Subcutaneous adipose tissue (tissue), 4 donors: ENCODE results near the gene LONP1. TPM values are rescaled to one million over a fixed set of nuclear protein-coding genes. Genes with fewer than 3 reads are reported as not detected.

Experiments
- total RNA-seq, 4 donors: library from RNA; depleted of rRNA; stranded (reverse); fragments of >200 nt; gene quantifications; one replicate each; pipeline ENCODE4 v1.1.0, GENCODE V29; 2016
- TF ChIP-seq, protein P1 (sequence below): fragments of 450-650 bp; IDR thresholded peaks from one replicate; pipeline ENCODE4 v1.5.1; 2016; ENCODE audit warnings: low read depth, mild to moderate bottlenecking, control low read depth, antibody characterized with exemption, moderate library complexity

Gene LONP1
- total RNA-seq, 4 donors from 2014 or later = 38.8 to 90.4 (median 43.5) TPM

DNA sequence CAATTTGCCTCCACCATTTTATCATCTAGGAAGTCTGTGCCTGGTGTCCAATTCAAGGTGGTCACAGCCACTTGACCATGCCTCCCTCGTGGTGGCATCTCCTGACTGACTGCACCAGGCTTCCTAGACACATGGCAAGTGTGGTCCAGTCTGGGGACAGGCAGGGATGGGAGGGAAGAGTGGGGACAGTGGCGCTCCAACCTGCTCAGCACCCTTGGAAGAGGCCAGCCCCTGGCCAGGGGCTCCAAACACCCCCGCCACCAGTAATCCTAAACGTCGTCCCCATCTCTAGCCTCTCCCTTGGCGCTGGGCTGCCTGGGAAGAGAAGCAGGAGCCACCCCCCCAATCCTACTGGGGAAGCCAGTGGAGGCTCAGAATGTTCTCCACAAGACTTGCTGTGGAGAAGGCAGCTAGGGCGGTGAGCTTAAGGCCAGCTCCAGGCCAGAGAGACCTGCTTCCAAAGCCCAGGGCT, 27.2 kb downstream of the LONP1 start:
- TF ChIP-seq, protein P1, sequence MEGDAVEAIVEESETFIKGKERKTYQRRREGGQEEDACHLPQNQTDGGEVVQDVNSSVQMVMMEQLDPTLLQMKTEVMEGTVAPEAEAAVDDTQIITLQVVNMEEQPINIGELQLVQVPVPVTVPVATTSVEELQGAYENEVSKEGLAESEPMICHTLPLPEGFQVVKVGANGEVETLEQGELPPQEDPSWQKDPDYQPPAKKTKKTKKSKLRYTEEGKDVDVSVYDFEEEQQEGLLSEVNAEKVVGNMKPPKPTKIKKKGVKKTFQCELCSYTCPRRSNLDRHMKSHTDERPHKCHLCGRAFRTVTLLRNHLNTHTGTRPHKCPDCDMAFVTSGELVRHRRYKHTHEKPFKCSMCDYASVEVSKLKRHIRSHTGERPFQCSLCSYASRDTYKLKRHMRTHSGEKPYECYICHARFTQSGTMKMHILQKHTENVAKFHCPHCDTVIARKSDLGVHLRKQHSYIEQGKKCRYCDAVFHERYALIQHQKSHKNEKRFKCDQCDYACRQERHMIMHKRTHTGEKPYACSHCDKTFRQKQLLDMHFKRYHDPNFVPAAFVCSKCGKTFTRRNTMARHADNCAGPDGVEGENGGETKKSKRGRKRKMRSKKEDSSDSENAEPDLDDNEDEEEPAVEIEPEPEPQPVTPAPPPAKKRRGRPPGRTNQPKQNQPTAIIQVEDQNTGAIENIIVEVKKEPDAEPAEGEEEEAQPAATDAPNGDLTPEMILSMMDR = no peak

DNA sequence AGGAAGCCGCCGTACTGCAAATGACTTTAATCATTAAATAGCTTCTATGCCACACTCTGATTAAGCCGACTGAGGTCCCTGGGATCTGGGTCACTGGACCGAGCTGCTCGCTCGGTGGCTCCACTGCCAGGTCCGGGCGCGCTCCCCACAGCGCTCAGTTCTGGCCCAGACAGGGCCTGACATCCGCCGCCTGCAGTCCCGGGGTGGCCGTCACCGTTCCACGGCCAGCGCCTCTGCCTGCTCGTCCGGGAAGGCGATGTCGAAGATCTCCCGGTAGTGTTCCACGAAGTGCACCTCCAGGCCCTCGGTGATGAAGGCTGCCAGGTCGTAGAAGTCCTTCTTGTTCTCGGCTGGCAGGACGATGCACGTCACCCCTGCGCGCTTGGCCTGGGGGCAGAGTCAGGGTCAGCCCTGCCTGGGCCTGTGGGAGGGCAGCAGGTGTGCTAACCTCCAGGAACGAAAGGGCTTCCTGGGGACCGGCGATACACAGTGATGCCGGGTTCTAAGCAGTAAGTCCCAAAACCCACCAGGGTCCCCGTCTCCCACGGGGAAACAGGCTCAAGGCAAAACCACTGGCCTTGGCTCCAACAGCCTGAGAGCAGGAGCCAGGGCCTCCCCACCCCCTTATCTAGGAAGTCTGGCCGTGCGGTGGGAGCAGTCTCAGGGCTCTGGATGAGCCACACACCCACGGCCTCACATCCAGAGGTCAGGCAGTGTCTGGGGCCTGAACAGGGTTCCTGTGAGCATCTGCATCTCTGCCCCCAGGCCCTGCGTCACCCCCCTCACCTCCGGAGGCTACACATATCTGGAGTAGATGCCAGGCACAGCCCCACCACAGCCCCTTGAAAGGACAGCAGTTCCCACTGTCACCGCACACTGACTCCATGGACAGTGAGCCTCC, 27.9 kb downstream of the LONP1 start:
- TF ChIP-seq, protein P1 = no peak

DNA sequence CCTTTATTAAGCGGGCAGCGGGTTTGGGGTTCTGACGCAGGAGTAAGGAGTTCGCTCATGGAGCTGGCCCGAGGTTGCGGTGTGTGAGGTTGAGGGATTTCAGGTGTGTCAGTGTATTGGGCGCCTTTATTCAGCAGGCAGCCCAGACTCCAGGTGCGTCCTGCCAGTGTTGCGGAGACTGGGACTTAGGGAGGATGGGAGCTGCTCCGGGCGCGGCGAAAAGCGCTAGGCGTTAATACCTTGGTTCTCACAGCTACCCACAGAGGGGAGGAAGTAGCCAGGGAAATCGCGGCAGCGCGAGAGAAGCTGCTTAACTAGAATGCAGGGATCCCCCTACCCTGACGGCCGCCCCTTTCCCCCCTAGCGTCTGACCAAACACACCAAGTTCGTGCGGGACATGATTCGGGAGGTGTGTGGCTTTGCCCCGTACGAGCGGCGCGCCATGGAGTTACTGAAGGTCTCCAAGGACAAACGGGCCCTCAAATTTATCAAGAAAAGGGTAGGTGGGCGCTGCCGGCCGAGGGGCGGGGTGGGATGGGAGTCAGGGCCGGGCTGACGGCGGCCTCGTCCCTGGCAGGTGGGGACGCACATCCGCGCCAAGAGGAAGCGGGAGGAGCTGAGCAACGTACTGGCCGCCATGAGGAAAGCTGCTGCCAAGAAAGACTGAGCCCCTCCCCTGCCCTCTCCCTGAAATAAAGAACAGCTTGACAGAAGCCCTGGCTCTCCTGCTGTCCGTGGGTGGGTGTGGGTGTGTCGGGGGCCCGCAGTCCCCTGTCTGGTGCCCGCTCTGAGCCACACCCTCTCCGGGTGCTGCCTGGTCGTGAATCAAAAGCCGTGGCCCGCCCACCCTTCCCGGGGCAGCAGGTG, 28.8 kb downstream of the LONP1 start:
- TF ChIP-seq, protein P1 = no peak

DNA sequence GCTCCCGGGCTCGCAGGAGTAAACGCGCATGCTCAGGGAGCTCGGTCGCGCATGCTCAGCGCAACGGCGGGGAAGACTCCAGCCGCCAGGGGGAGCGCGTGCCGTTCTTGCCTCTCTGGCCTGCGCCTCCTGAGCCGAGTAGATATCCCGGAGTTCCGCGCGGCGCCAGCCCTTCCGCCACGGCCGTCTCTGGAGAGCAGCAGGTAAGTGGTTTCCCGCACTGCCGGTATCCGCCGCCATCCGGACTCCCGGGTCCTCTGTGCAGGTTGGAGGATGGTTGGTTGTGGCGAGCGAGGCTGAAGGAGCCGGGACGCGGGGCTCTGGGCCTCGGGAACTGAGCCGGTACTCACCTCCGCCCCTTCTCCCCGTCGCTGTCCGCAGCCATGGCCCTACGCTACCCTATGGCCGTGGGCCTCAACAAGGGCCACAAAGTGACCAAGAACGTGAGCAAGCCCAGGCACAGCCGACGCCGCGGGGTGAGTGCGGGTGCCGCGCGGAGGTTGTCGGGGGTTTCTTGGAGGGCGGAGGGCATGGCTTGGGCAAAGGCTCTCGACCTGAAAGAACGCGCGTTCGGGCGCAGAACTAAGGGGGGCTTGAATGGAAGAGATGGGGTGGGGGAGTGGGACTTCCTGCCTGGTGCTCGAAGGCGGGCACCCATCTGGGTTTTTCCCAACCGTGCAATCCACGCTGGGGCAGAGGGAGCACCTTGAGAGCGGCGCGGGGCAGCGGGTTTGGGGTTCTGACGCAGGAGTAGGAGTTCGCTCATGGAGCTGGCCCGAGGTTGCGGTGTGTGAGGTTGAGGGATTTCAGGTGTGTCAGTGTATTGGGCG, 29.6 kb downstream of the LONP1 start, which contains the start of gene RPL36:
RPL36 (plus strand) TSS at position 171 of the 830 bp plus-strand sequence; CDS start at position 384, 213 bp downstream.
- TF ChIP-seq, protein P1 = no peak

DNA sequence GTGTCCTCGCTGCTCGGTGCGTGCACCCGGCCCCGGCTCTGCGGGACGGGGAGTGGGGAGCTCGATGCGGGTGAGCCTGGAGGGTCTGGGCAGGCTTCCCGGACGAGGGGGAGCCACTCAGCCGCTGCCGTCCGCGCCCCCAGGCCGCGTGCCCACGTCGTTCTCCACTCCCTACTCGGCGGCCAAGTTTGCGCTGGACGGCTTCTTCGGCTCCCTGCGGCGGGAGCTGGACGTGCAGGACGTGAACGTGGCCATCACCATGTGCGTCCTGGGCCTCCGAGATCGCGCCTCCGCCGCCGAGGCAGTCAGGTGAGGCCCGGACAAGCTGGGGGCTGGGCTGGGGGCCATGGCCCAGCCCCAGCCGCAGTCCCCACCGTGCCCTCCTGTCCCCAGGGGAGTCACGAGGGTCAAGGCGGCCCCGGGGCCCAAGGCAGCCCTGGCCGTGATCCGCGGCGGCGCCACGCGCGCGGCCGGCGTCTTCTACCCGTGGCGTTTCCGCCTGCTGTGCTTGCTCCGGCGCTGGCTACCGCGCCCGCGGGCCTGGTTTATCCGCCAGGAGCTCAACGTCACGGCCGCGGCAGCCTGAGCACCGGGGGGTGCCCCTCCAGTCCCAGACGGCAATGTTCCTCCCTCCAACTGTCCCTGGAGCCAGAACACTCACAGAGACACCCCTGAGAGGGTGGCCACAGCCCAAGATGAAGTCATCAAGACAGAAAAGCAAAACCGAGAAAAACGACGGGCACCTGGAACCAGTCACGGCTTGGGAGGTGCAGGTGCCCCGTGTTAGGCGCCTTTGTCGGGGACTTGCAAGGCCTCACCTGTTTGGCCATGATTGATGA, 32.4 kb downstream of the LONP1 start:
- TF ChIP-seq, protein P1 = no peak

DNA sequence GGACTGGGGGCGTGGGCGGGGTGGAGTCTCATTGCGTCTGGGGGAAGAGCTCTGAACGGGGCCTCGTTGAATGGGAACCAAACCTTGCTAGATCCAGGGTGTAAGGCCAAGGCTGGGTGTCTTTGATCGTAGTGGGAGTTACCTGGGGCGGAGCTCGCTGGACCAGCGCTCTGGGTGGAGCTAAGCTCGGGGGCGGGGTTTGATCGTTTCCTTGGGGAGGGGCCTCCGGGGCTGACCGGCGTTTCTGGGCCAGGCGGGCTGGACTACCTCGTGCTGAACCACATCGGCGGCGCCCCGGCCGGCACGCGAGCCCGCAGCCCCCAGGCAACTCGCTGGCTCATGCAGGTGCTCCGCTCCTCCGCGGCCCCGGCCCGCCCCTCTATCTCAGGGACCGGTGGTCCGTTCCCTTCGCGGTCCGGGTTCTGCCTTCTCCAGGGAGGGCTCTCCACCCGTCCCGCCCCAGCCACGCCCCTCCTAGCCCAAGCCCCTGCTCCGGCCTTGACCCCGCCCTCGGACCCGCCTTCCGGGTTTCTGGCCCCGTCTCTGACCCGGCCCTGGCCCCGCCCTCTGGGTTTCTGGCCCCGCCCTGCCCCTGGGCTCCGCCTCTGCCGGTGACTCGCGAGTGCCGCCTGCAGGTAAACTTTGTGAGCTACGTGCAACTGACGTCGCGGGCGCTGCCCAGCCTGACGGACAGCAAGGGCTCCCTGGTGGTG, 33.1 kb downstream of the LONP1 start:
- TF ChIP-seq, protein P1 = no peak
